HEK293 (cell line): ENCODE data around the gene SLF2.

Experiments used
- CTCF ChIA-PET: fragments of 350-600 bp; formaldehyde crosslinking; extraction: SDS; loops from one replicate; lab custom pipeline; 2021; ENCODE audit warnings: antibody characterized with exemption; lab: Yijun Ruan, JAX
- POLR2A ChIA-PET: fragments of 300-600 bp; formaldehyde crosslinking; extraction: SDS; loops from one replicate; lab custom pipeline; 2020; ENCODE audit warnings: antibody characterized with exemption, inconsistent platforms; lab: Yijun Ruan, JAX
- H3K27ac ChIP-seq: fragments of 200-500 bp; sonication (Bioruptor generic); 2 replicates; pipeline ENCODE4 v1.5.1; 2014; ENCODE audit warnings: low read depth, low read length, control low read depth, inconsistent platforms; ENCODE audit errors: extremely low read depth
- H3K36me3 ChIP-seq, 2 experiments: fragments of 200-500 bp in 1 of 2; sonication (Bioruptor generic) in 1 of 2; 1 replicate in 1 of 2; 2 replicates in 1 of 2; pipeline ENCODE4 v1.5.1; 2014 to 2017; ENCODE audit warnings: inconsistent platforms in 2 of 2, low read length in 2 of 2; ENCODE audit not compliant: control insufficient read depth in 2 of 2, insufficient read depth in 1 of 2
- H3K4me1 ChIP-seq: fragments of 200-500 bp; sonication (Bioruptor generic); 2 replicates; pipeline ENCODE4 v1.5.1; 2014; ENCODE audit warnings: mild to moderate bottlenecking, low read length, inconsistent platforms; ENCODE audit not compliant: control insufficient read depth, insufficient read depth
- H3K4me3 ChIP-seq: 2 replicates; pipeline ENCODE4 v1.5.1; 2011; ENCODE audit warnings: low read depth, mild to moderate bottlenecking, control low read depth, low read length, moderate library complexity
- H3K9me3 ChIP-seq: fragments of 200-500 bp; sonication (Bioruptor generic); 2 replicates; pipeline ENCODE4 v1.5.1; 2014; ENCODE audit warnings: low read depth, low read length, inconsistent platforms; ENCODE audit not compliant: control insufficient read depth, insufficient read depth
- EGR2 ChIP-seq: fragments of 450-650 bp; formaldehyde crosslinking; IDR thresholded peaks from 2 replicates; pipeline ENCODE4 v1.5.1; 2016; ENCODE audit warnings: low read depth, missing biosample characterization, missing genetic modification characterization
- GLIS1 ChIP-seq: fragments of 450-650 bp; formaldehyde crosslinking; IDR thresholded peaks from 2 replicates; pipeline ENCODE4 v1.5.1; 2016; ENCODE audit warnings: missing biosample characterization, missing genetic modification characterization
- GLIS2 ChIP-seq: fragments of 450-650 bp; formaldehyde crosslinking; IDR thresholded peaks from 2 replicates; pipeline ENCODE4 v1.5.1; 2016; ENCODE audit warnings: missing biosample characterization, missing genetic modification characterization
- KLF1 ChIP-seq: fragments of 450-650 bp; formaldehyde crosslinking; IDR thresholded peaks from 2 replicates; pipeline ENCODE4 v1.5.1; 2016; ENCODE audit warnings: missing biosample characterization, missing genetic modification characterization
- PRDM1 ChIP-seq: fragments of 450-650 bp; formaldehyde crosslinking; IDR thresholded peaks from 2 replicates; pipeline ENCODE4; 2016; ENCODE audit warnings: missing biosample characterization, missing genetic modification characterization
- PRDM10 ChIP-seq: fragments of 450-650 bp; formaldehyde crosslinking; IDR thresholded peaks from 2 replicates; pipeline ENCODE4 v1.5.1; 2016; ENCODE audit warnings: missing biosample characterization, missing genetic modification characterization
- SCRT1 ChIP-seq: fragments of 450-650 bp; formaldehyde crosslinking; IDR thresholded peaks from 2 replicates; pipeline ENCODE4 v1.5.1; 2016; ENCODE audit warnings: missing biosample characterization, missing genetic modification characterization, borderline replicate concordance
- SCRT2 ChIP-seq: fragments of 450-650 bp; formaldehyde crosslinking; IDR thresholded peaks from 2 replicates; pipeline ENCODE4 v1.5.1; 2016; ENCODE audit warnings: missing biosample characterization, missing genetic modification characterization
- SETDB1 ChIP-seq: IDR thresholded peaks from one replicate; pipeline ENCODE4 v1.6.1; 2017; ENCODE audit warnings: mild to moderate bottlenecking, low read length, moderate library complexity, mixed read lengths; ENCODE audit not compliant: insufficient read length
- WT1 ChIP-seq: fragments of 450-650 bp; formaldehyde crosslinking; IDR thresholded peaks from 2 replicates; pipeline ENCODE4 v1.5.1; 2016; ENCODE audit warnings: missing biosample characterization, missing genetic modification characterization
- ZIC2 ChIP-seq: fragments of 450-650 bp; formaldehyde crosslinking; IDR thresholded peaks from 2 replicates; pipeline ENCODE4 v1.5.1; 2016; ENCODE audit warnings: missing biosample characterization, missing genetic modification characterization
- ZNF114 ChIP-seq: fragments of 450-650 bp; formaldehyde crosslinking; IDR thresholded peaks from 2 replicates; pipeline ENCODE4 v1.5.0; 2017; ENCODE audit warnings: missing biosample characterization, missing genetic modification characterization
- ZNF16 ChIP-seq: fragments of 450-650 bp; formaldehyde crosslinking; IDR thresholded peaks from 2 replicates; pipeline ENCODE4 v1.5.1; 2016; ENCODE audit warnings: low read depth, missing biosample characterization, missing genetic modification characterization
- ZNF423 ChIP-seq: fragments of 450-650 bp; formaldehyde crosslinking; IDR thresholded peaks from 2 replicates; pipeline ENCODE4 v1.5.1; 2016; ENCODE audit warnings: missing biosample characterization, missing genetic modification characterization
- ZNF600 ChIP-seq: fragments of 450-650 bp; formaldehyde crosslinking; IDR thresholded peaks from 2 replicates; pipeline ENCODE4 v1.5.1; 2016; ENCODE audit warnings: missing biosample characterization, missing genetic modification characterization
- ZNF639 ChIP-seq: fragments of 450-650 bp; formaldehyde crosslinking; IDR thresholded peaks from 2 replicates; pipeline ENCODE4 v1.5.1; 2016; ENCODE audit warnings: missing biosample characterization, missing genetic modification characterization
- ZNF843 ChIP-seq: fragments of 450-650 bp; formaldehyde crosslinking; IDR thresholded peaks from 2 replicates; pipeline ENCODE4 v1.5.1; 2016; ENCODE audit warnings: missing biosample characterization, missing genetic modification characterization
- TF ChIP-seq, protein P1 (sequence below): fragments of 450-650 bp; formaldehyde crosslinking; IDR thresholded peaks from 2 replicates; pipeline ENCODE4 v1.5.1; 2016; ENCODE audit warnings: missing biosample characterization, missing genetic modification characterization
- TF ChIP-seq, protein P2 (sequence below): fragments of 450-650 bp; formaldehyde crosslinking; IDR thresholded peaks from 2 replicates; pipeline ENCODE4 v1.5.1; 2017; ENCODE audit warnings: missing biosample characterization, missing genetic modification characterization
- TF ChIP-seq, protein P3 (sequence below): fragments of 450-650 bp; formaldehyde crosslinking; IDR thresholded peaks from 2 replicates; pipeline ENCODE4 v1.5.1; 2016; ENCODE audit warnings: missing biosample characterization, missing genetic modification characterization, borderline replicate concordance
- TF ChIP-seq, protein P4 (sequence below): fragments of 450-650 bp; formaldehyde crosslinking; IDR thresholded peaks from 2 replicates; pipeline ENCODE4 v1.5.1; 2016; ENCODE audit warnings: missing biosample characterization, missing genetic modification characterization
- TF ChIP-seq, protein P5 (sequence below): fragments of 450-650 bp; formaldehyde crosslinking; IDR thresholded peaks from 2 replicates; pipeline ENCODE4 v1.5.1; 2016; ENCODE audit warnings: missing biosample characterization, missing genetic modification characterization, low read depth

The SLF2 gene

DNA sequence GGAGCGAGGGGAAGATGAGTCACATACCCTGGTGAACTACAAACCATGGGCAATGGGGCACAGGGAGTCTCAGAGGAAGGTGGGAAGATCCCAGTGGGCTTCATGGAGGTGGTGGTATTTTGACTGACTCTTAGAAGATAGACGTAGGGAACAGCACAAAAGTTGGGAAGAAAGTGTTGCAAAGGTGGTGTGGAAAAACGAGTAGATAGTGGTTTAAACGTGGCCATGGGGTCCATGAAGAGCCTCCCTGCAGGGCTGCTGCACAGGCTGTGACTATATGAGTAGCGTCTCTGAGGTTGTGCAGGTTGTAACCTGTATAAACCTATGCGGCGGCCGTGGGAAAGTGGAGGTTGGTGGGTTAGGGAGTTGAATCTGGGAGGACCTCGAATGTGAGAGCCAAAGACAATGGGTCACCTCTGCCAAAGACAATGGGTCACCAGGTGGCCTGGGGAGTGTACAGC is 100.6 kb downstream of the SLF2 start (continued):
- TF ChIP-seq ZNF639 (tag by site-specific recombination): no peak
- no peak for TF ChIP-seq ZNF423
- no peak for TF ChIP-seq PRDM1 (tag by site-specific recombination)
- TF ChIP-seq, all 188 proteins: peak for 2

GRCh38 chr10:101014230-101014884 is 101.6 kb downstream of the SLF2 start:
- POLR2A ChIA-PET: interaction anchor here (0.8 to 2.7 kb wide), 5 partner anchors 10 to 58 kb away, joined by 3 to 14 read pairs (median 5); no protein-coding TSS in a partner anchor
- CTCF ChIA-PET: interaction anchor here (0.6 to 7.2 kb wide), 47 partner anchors 9 to 1725 kb away, joined by 3 to 274 read pairs (median 4); partner anchors contain the start of genes KAZALD1, LZTS2, MRPL43 and PDZD7
- no peak overlapping the region for H3K4me3 ChIP-seq
- H3K4me1 ChIP-seq: peaks cover 2% of the 10 kb centered on the region; the same call in 1 of the 2 replicates
- no peaks in the 10 kb centered on the region for H3K36me3 ChIP-seq
- H3K27ac ChIP-seq: no peak overlapping the region
- H3K9me3 ChIP-seq: no peaks in the 10 kb centered on the region
- peak; percentile 49 for TF ChIP-seq ZIC2
- TF ChIP-seq GLIS2 (tag by site-specific recombination): peak; percentile 89
- TF ChIP-seq, protein P1, sequence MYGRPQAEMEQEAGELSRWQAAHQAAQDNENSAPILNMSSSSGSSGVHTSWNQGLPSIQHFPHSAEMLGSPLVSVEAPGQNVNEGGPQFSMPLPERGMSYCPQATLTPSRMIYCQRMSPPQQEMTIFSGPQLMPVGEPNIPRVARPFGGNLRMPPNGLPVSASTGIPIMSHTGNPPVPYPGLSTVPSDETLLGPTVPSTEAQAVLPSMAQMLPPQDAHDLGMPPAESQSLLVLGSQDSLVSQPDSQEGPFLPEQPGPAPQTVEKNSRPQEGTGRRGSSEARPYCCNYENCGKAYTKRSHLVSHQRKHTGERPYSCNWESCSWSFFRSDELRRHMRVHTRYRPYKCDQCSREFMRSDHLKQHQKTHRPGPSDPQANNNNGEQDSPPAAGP (tag by site-specific recombination): peak; percentile 51; the same call in 1 of the 2 replicates
- TF ChIP-seq SCRT2: 0 out of 2 replicates have a peak, but pooled peaks have one; percentile 8
- peak; percentile 90 for TF ChIP-seq ZNF600
- 0 out of 2 replicates have a peak, but pooled peaks have one; percentile 23 for TF ChIP-seq ZNF843
- TF ChIP-seq GLIS1 (tag by site-specific recombination): peak; percentile 91
- peak; percentile 54; the same call in 1 of the 2 replicates for TF ChIP-seq WT1 (tag by site-specific recombination)
- TF ChIP-seq, protein P2, sequence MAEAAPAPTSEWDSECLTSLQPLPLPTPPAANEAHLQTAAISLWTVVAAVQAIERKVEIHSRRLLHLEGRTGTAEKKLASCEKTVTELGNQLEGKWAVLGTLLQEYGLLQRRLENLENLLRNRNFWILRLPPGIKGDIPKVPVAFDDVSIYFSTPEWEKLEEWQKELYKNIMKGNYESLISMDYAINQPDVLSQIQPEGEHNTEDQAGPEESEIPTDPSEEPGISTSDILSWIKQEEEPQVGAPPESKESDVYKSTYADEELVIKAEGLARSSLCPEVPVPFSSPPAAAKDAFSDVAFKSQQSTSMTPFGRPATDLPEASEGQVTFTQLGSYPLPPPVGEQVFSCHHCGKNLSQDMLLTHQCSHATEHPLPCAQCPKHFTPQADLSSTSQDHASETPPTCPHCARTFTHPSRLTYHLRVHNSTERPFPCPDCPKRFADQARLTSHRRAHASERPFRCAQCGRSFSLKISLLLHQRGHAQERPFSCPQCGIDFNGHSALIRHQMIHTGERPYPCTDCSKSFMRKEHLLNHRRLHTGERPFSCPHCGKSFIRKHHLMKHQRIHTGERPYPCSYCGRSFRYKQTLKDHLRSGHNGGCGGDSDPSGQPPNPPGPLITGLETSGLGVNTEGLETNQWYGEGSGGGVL (tag by site-specific recombination): 0 out of 2 replicates have a peak, but pooled peaks have one; percentile 26
- no peak for TF ChIP-seq ZNF114 (tag by site-specific recombination)
- TF ChIP-seq PRDM10: no peak
- TF ChIP-seq, protein P3, sequence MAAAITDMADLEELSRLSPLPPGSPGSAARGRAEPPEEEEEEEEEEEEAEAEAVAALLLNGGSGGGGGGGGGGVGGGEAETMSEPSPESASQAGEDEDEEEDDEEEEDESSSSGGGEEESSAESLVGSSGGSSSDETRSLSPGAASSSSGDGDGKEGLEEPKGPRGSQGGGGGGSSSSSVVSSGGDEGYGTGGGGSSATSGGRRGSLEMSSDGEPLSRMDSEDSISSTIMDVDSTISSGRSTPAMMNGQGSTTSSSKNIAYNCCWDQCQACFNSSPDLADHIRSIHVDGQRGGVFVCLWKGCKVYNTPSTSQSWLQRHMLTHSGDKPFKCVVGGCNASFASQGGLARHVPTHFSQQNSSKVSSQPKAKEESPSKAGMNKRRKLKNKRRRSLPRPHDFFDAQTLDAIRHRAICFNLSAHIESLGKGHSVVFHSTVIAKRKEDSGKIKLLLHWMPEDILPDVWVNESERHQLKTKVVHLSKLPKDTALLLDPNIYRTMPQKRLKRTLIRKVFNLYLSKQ (tag by site-specific recombination): no peak
- peak; percentile 70; the same call in 1 of the 2 replicates for TF ChIP-seq EGR2 (tag by site-specific recombination)
- 0 out of 2 replicates have a peak, but pooled peaks have one; percentile 14 for TF ChIP-seq KLF1 (tag by site-specific recombination)
- no peak for TF ChIP-seq ZNF16 (tag by site-specific recombination)
- TF ChIP-seq SETDB1: no peak
- TF ChIP-seq, protein P4, sequence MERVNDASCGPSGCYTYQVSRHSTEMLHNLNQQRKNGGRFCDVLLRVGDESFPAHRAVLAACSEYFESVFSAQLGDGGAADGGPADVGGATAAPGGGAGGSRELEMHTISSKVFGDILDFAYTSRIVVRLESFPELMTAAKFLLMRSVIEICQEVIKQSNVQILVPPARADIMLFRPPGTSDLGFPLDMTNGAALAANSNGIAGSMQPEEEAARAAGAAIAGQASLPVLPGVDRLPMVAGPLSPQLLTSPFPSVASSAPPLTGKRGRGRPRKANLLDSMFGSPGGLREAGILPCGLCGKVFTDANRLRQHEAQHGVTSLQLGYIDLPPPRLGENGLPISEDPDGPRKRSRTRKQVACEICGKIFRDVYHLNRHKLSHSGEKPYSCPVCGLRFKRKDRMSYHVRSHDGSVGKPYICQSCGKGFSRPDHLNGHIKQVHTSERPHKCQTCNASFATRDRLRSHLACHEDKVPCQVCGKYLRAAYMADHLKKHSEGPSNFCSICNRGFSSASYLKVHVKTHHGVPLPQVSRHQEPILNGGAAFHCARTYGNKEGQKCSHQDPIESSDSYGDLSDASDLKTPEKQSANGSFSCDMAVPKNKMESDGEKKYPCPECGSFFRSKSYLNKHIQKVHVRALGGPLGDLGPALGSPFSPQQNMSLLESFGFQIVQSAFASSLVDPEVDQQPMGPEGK: peak; percentile 91
- TF ChIP-seq, protein P5, sequence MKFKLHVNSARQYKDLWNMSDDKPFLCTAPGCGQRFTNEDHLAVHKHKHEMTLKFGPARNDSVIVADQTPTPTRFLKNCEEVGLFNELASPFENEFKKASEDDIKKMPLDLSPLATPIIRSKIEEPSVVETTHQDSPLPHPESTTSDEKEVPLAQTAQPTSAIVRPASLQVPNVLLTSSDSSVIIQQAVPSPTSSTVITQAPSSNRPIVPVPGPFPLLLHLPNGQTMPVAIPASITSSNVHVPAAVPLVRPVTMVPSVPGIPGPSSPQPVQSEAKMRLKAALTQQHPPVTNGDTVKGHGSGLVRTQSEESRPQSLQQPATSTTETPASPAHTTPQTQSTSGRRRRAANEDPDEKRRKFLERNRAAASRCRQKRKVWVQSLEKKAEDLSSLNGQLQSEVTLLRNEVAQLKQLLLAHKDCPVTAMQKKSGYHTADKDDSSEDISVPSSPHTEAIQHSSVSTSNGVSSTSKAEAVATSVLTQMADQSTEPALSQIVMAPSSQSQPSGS (tag by site-specific recombination): no peak
- peak; percentile 67; the same call in 1 of the 2 replicates for TF ChIP-seq SCRT1
